KMS-11 (cell line): Measurements from ENCODE around the gene HOXD4.

Experiments used
- H2AFZ ChIP-seq: fragments of 200-600 bp; sonication (generic); 2 replicates; pipeline ENCODE4 v1.6.1; 2016; ENCODE audit warnings: antibody characterized with exemption, mixed run types, low read depth
- H3K27ac ChIP-seq: fragments of 200-600 bp; sonication (generic); 2 replicates; pipeline ENCODE4 v1.6.1; 2016; ENCODE audit warnings: mild to moderate bottlenecking, mixed run types
- H3K27me3 ChIP-seq: fragments of 200-600 bp; sonication (generic); 2 replicates; pipeline ENCODE4 v1.6.1; 2017; ENCODE audit warnings: mild to moderate bottlenecking, low read depth, mixed run types, moderate library complexity; ENCODE audit not compliant: insufficient read depth
- H3K36me3 ChIP-seq: fragments of 200-600 bp; sonication (generic); 2 replicates; pipeline ENCODE4 v1.6.1; 2017; ENCODE audit warnings: mild to moderate bottlenecking, mixed run types; ENCODE audit not compliant: insufficient read depth
- H3K4me1 ChIP-seq: fragments of 200-600 bp; sonication (generic); 2 replicates; pipeline ENCODE4 v1.6.1; 2016; ENCODE audit warnings: mild to moderate bottlenecking, low read depth, mixed run types; ENCODE audit not compliant: poor library complexity, severe bottlenecking
- H3K4me2 ChIP-seq: fragments of 200-600 bp; sonication (generic); 2 replicates; pipeline ENCODE4 v1.7.0; 2016; ENCODE audit warnings: mild to moderate bottlenecking, mixed run types
- H3K4me3 ChIP-seq: fragments of 200-600 bp; sonication (generic); IDR thresholded peaks from 2 replicates; pipeline ENCODE4 v1.6.1; 2017; ENCODE audit warnings: low read depth, low read length, mixed read lengths; ENCODE audit not compliant: insufficient read depth
- H3K79me2 ChIP-seq: fragments of 200-600 bp; sonication (generic); 2 replicates; pipeline ENCODE4 v1.6.1; 2016; ENCODE audit warnings: low read depth, mixed run types; ENCODE audit not compliant: insufficient read depth
- H3K9ac ChIP-seq: fragments of 200-600 bp; sonication (generic); 2 replicates; pipeline ENCODE4 v1.6.1; 2016; ENCODE audit warnings: mild to moderate bottlenecking, mixed run types
- H4K20me1 ChIP-seq: fragments of 200-600 bp; sonication (generic); 2 replicates; pipeline ENCODE4 v1.6.1; 2016; ENCODE audit warnings: mild to moderate bottlenecking, mixed run types; ENCODE audit not compliant: insufficient read depth
- TF ChIP-seq, protein P1 (sequence below): fragments of 200-600 bp; sonication (generic); conservative IDR thresholded peaks from 2 replicates; pipeline ENCODE4 v1.6.1; 2017; ENCODE audit warnings: low read depth, mild to moderate bottlenecking, antibody characterized with exemption, low read length, moderate library complexity, mixed read lengths

Gene HOXD4

GRCh38 chr2:176160251-176160985, 9.1 kb downstream of the HOXD4 start:
- no peak overlapping the region for H3K4me3 ChIP-seq
- TF ChIP-seq, protein P1, sequence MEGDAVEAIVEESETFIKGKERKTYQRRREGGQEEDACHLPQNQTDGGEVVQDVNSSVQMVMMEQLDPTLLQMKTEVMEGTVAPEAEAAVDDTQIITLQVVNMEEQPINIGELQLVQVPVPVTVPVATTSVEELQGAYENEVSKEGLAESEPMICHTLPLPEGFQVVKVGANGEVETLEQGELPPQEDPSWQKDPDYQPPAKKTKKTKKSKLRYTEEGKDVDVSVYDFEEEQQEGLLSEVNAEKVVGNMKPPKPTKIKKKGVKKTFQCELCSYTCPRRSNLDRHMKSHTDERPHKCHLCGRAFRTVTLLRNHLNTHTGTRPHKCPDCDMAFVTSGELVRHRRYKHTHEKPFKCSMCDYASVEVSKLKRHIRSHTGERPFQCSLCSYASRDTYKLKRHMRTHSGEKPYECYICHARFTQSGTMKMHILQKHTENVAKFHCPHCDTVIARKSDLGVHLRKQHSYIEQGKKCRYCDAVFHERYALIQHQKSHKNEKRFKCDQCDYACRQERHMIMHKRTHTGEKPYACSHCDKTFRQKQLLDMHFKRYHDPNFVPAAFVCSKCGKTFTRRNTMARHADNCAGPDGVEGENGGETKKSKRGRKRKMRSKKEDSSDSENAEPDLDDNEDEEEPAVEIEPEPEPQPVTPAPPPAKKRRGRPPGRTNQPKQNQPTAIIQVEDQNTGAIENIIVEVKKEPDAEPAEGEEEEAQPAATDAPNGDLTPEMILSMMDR: no peak
- H4K20me1 ChIP-seq: no peaks in the 10 kb centered on the region
- H3K9ac ChIP-seq: no peak overlapping the region
- no peaks in the 10 kb centered on the region for H3K27me3 ChIP-seq
- no peak overlapping the region for H3K4me2 ChIP-seq
- no peak overlapping the region for H2AFZ ChIP-seq
- H3K36me3 ChIP-seq: no peaks in the 10 kb centered on the region
- no peaks in the 10 kb centered on the region for H3K4me1 ChIP-seq
- H3K79me2 ChIP-seq: no peaks in the 10 kb centered on the region
- no peak overlapping the region for H3K27ac ChIP-seq

- Histone ChIP-seq H3K4me1 (no peaks in the 10 kb centered on the region), H3K27ac (no peak overlapping the region), H3K9ac (no peak overlapping the region), H3K4me2 (no peak overlapping the region), H3K79me2 (no peaks in the 10 kb centered on the region), H4K20me1 (no peaks in the 10 kb centered on the region), H3K27me3 (no peaks in the 10 kb centered on the region), H3K36me3 (no peaks in the 10 kb centered on the region), H2AFZ (no peak overlapping the region), H3K4me3 (no peak overlapping the region)
- TF ChIP-seq, protein P1: no peak
These were observed 9.9 kb downstream of the HOXD4 start for GRCh38 chr2:176160986-176161824.

- H4K20me1 ChIP-seq: no peaks in the 10 kb centered on the region
- H3K27me3 ChIP-seq: no peaks in the 10 kb centered on the region
- TF ChIP-seq, protein P1: no peak
These were observed 10.7 kb downstream of the HOXD4 start for GRCh38 chr2:176161825-176162626.

DNA sequence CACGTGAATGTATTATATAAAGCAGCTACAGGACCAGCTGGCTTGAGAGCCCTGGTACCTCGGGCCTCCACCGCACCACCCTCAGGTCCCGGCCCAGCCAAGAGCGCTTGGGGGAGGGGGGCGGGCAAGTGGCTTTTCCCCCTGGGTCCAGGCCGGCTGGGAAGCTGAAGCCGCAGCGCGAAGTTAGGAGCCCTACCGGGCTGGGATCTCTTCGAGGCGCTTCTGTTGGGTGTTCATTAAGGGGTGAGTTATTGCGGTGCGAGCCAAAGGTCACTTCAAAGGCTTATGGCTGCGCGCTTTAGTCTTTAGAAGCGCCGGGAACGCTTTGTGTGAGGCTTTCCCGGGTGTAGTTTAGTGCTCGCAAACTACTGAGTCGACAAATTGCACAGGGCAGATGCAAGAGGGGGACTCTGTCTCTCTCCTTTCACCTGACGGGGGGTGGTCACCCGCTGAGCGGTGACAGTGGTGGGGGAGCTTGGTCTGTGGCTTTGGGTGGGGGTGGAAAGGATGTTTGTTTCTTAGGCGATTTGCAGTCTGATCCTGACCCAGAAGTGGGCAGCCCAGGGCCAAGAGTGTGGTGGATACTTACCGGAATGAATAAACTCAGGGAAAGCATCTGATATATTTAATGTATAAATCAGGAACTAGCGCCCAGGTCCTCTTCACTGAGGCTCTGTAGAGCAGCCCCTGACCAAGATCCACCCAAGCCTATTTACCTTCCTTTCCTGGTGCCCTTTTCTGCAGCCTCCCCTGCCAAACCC, 11.7 kb downstream of the HOXD4 start:
- H2AFZ ChIP-seq: no peak overlapping the region
- no peak overlapping the region for H3K27ac ChIP-seq
- H3K79me2 ChIP-seq: no peaks in the 10 kb centered on the region
- no peak overlapping the region for H3K4me2 ChIP-seq
- H3K4me1 ChIP-seq: no peaks in the 10 kb centered on the region
- no peaks in the 10 kb centered on the region for H4K20me1 ChIP-seq
- H3K4me3 ChIP-seq: no peak overlapping the region
- TF ChIP-seq, protein P1: no peak
- no peaks in the 10 kb centered on the region for H3K36me3 ChIP-seq
- no peaks in the 10 kb centered on the region for H3K27me3 ChIP-seq
- no peak overlapping the region for H3K9ac ChIP-seq

More at GRCh38 chr2:176161825-176162626, 10.7 kb downstream of the HOXD4 start:
- Histone ChIP-seq H3K27ac (no peak overlapping the region), H2AFZ (no peak overlapping the region), H3K36me3 (no peaks in the 10 kb centered on the region), H3K4me3 (no peak overlapping the region), H3K4me1 (no peaks in the 10 kb centered on the region), H3K9ac (no peak overlapping the region), H3K79me2 (no peaks in the 10 kb centered on the region), H3K4me2 (no peak overlapping the region)
